GM12873 (cell line): ENCODE results near the gene BTRC.
A peak's percentile ranks its signal among the peaks of the same experiment; 100 is the strongest.

Source experiments
- TF ChIP-seq, protein P1 (sequence below): IDR thresholded peaks from 2 replicates; pipeline ENCODE4 v1.5.1; 2012; ENCODE audit warnings: low read depth, mild to moderate bottlenecking, moderate library complexity, low read length, control low read depth; ENCODE audit not compliant: insufficient read depth; ENCODE audit errors: missing control alignments

Gene BTRC

DNA sequence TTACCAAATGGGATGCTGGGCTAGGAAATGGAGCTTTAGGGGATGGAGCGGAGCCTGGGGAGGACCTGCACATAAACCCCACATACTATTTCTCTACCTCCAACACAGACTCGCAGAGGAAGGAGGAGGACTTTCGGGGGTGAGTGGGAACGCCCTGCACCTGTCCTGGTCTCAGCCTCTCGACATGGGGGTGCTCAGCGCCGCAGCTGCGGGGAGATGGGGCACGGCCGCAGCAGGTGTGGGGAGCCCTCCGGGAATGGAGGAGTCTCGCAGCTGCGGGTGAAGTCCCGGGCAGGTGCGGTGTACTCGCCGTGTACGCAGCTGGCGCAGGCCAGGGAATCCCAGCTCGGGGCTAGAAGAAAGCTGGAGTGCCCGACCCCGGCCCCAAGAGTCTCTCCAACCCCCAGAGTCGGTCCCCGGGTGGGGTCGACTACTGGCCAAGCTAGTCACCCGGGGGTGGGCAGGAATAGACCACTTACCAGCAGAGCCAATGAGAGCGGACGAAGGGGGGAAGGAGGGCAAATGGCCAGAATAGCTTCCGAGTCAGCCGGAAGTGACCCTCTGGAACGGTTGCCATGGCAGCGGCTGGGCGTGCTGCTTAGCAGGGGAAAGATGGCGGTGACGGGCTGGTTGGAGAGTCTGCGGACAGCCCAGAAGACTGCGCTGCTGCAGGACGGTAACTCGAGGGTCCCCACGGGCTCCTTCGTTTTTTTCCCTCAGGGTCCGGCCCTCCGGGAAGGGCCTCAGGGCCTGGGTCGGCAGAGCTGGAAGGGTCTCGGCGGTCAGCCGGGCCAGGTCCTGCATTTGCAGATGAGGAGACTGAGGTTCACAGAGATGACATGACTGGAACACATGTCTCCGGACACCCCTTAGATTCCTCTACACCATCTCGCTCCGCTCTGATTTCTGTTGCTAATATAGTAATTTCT is 234.0 kb downstream of the BTRC start, which contains the start of the genes DPCD and POLL:
DPCD (plus strand) TSS at position 597 of the 929 bp plus-strand sequence; CDS start at position 613, 16 bp downstream.
POLL (minus strand) TSS at position 533 of the 929 bp plus-strand sequence. CDS start 897 bp downstream, outside the sequence.
- TF ChIP-seq, protein P1, sequence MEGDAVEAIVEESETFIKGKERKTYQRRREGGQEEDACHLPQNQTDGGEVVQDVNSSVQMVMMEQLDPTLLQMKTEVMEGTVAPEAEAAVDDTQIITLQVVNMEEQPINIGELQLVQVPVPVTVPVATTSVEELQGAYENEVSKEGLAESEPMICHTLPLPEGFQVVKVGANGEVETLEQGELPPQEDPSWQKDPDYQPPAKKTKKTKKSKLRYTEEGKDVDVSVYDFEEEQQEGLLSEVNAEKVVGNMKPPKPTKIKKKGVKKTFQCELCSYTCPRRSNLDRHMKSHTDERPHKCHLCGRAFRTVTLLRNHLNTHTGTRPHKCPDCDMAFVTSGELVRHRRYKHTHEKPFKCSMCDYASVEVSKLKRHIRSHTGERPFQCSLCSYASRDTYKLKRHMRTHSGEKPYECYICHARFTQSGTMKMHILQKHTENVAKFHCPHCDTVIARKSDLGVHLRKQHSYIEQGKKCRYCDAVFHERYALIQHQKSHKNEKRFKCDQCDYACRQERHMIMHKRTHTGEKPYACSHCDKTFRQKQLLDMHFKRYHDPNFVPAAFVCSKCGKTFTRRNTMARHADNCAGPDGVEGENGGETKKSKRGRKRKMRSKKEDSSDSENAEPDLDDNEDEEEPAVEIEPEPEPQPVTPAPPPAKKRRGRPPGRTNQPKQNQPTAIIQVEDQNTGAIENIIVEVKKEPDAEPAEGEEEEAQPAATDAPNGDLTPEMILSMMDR = no peak

DNA sequence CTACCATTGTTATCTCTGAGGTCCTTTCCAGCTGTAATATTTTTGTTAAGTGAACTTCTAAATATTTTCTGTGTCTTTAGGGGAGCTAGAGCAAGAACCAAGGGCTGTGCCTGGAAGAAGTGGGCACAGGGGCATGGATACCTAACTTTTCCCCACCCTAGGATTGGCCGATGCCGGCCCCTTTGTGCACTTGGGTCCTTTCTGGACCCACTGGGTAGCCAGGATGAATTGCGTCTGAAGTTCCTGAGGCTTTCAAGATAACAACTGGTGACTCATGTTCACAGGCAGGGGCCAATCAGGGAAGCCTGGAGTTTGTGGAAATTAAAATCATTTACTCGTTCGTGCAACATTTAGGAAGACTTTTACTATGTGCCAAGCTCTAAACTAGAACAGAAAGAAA is 234.9 kb downstream of the BTRC start:
- TF ChIP-seq, protein P1 = no peak

DNA sequence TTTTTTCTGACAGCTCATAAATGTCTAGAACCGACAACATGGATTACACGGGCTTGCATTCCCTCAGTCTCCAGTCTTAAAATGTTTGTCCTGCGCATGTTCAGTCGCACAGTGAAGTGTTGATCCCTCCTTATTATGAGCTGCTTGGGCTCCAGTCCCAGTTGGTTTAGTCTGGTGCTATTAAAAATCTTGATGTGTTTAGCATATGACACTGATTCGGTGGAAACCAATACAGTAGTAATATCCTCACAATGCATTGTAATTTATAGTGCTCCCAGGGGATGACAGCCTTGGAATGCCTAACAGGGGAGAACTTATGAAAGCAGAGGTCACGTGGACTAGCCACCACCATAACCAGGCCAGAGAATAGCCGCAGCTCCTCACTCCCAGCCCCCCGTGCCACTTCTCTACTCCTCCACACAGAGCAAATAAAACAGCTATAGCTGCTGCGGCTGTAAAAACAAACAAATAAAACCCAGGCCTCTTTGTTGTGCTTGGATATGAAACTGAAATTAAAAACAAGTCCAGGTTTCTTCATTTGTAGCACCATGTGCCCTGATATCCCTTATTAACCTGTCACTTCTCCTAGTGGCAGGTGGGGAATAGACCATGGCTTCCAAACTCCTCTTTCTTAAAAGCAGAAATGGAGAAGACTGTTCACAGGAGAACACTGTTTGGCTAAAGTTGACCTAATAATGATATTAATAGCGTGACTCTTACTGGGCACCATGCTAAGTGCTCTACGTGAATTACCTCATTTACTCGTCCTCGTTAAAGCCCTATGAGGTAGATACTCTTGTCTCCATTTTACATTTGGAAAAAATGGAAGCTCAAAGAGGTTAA is 241.8 kb downstream of the BTRC start:
- TF ChIP-seq, protein P1 = no peak

- TF ChIP-seq, protein P1 = no peak
These were observed 243.3 kb downstream of the BTRC start for GRCh38 chr10:101597091-101597900.

- TF ChIP-seq, protein P1 = no peak
These were observed 247.6 kb downstream of the BTRC start for GRCh38 chr10:101601541-101601940.

- TF ChIP-seq, protein P1 = peak; percentile 84
These were observed 248.9 kb downstream of the BTRC start for GRCh38 chr10:101602761-101603398.
